IMR-90 (cell line): ENCODE data around the gene PATJ. TPM values are rescaled to one million over a fixed set of nuclear protein-coding genes. Genes with fewer than 3 reads are reported as not detected.
"Not testable (repeated sequence)": the region's sequence is repeated elsewhere in the genome, so short reads cannot be mapped to it uniquely, and the experiment has no call there.

Experiments
- ATAC-seq: fragments of 200-7000 bp; cut with Tn5 transposase; 2 replicates; pipeline ENCODE4 v1.9.1; 2020; ENCODE audit warnings: low read depth, mild to moderate bottlenecking, moderate library complexity
- BruUV-seq: library from RNA; stranded (reverse); fragments of 400-500 nt; replicated peaks from 2 replicates; lab custom pipeline; 2021; lab: Mats Ljungman, UMichigan
- CTCF ChIA-PET: fragments of 300-600 bp; formaldehyde crosslinking; extraction: SDS; loops from one replicate; lab custom pipeline; 2021; ENCODE audit warnings: antibody characterized with exemption; lab: Yijun Ruan, JAX
- POLR2A ChIA-PET: fragments of 300-600 bp; sonication (Branson Sonifier 250); formaldehyde crosslinking; loops from one replicate; lab custom pipeline; 2022; ENCODE audit warnings: antibody characterized with exemption; ENCODE audit not compliant: unreplicated experiment; lab: Charles Lee
- DNase-seq: peaks from one replicate; pipeline ENCODE4 v3.0.0; 2013
- H2AFZ ChIP-seq: replicated peaks from 2 replicates; pipeline ENCODE3; 2013; ENCODE audit warnings: low read length, mild to moderate bottlenecking; ENCODE audit not compliant: poor library complexity
- H2AK5ac ChIP-seq: 2 replicates; pipeline ENCODE4 v1.6.1; 2013; ENCODE audit warnings: low read depth, low read length, inconsistent platforms
- H2AK9ac ChIP-seq: replicated peaks from 2 replicates; pipeline ENCODE3; 2013; ENCODE audit warnings: mild to moderate bottlenecking, low read depth, low read length, moderate library complexity; ENCODE audit not compliant: poor library complexity
- H2BK120ac ChIP-seq: 2 replicates; pipeline ENCODE4 v1.6.1; 2013; ENCODE audit warnings: low read depth, low read length, inconsistent platforms
- H2BK15ac ChIP-seq: 3 replicates; pipeline ENCODE4 v1.6.1; 2013; ENCODE audit warnings: low read depth, low read length, inconsistent platforms
- H2BK20ac ChIP-seq: 2 replicates; pipeline ENCODE4 v1.6.1; 2013; ENCODE audit warnings: low read depth, mild to moderate bottlenecking, inconsistent platforms, low read length, moderate library complexity
- H2BK5ac ChIP-seq: 2 replicates; pipeline ENCODE4 v1.6.1; 2013; ENCODE audit warnings: mild to moderate bottlenecking, low read depth, low read length, inconsistent platforms; ENCODE audit not compliant: poor library complexity, severe bottlenecking
- H3K14ac ChIP-seq: replicated peaks from 2 replicates; pipeline ENCODE4 v1.6.1; 2013; ENCODE audit warnings: low read depth, low read length, inconsistent platforms
- H3K18ac ChIP-seq: 2 replicates; pipeline ENCODE4 v1.6.1; 2013; ENCODE audit warnings: low read depth, low read length, control low read depth
- H3K23ac ChIP-seq: 2 replicates; pipeline ENCODE4 v1.6.1; 2013; ENCODE audit warnings: low read depth, low read length, inconsistent platforms
- H3K27ac ChIP-seq: 2 replicates; pipeline ENCODE4 v1.5.1; 2013; ENCODE audit warnings: mild to moderate bottlenecking, control low read depth, low read length; ENCODE audit not compliant: insufficient read depth
- H3K27me3 ChIP-seq: 2 replicates; pipeline ENCODE4 v1.6.1; 2013; ENCODE audit warnings: low read length; ENCODE audit not compliant: control insufficient read depth, insufficient read depth
- H3K36me3 ChIP-seq: 2 replicates; pipeline ENCODE4 v1.6.1; 2013; ENCODE audit warnings: low read length, mixed read lengths; ENCODE audit not compliant: control insufficient read depth, insufficient read depth
- H3K4ac ChIP-seq: 2 replicates; pipeline ENCODE4 v1.6.1; 2013; ENCODE audit warnings: low read depth, low read length, inconsistent platforms
- H3K4me1 ChIP-seq: 2 replicates; pipeline ENCODE4 v1.6.1; 2013; ENCODE audit warnings: low read length, mixed read lengths; ENCODE audit not compliant: control insufficient read depth, insufficient read depth
- H3K4me2 ChIP-seq: 2 replicates; pipeline ENCODE4 v1.6.1; 2013; ENCODE audit warnings: low read depth, mild to moderate bottlenecking, control low read depth, low read length, moderate library complexity
- H3K4me3 ChIP-seq: 2 replicates; pipeline ENCODE4 v1.5.1; 2013; ENCODE audit warnings: low read depth, mild to moderate bottlenecking, control low read depth, low read length, moderate library complexity; ENCODE audit not compliant: insufficient read depth
- H3K56ac ChIP-seq: 2 replicates; pipeline ENCODE4 v1.6.1; 2013; ENCODE audit warnings: low read length, inconsistent platforms; ENCODE audit not compliant: insufficient read depth; ENCODE audit errors: extremely low read depth
- H3K79me1 ChIP-seq, 2 experiments: 2 replicates each; pipeline ENCODE4 v1.6.1; 2013; ENCODE audit warnings: low read length in 2 of 2, inconsistent platforms in 1 of 2, low read depth in 1 of 2
- H3K9ac ChIP-seq: 2 replicates; pipeline ENCODE4 v1.6.1; 2013; ENCODE audit warnings: low read depth, low read length, control low read depth
- H3K9me1 ChIP-seq: 2 replicates; pipeline ENCODE4 v1.6.1; 2013; ENCODE audit warnings: low read length, inconsistent platforms; ENCODE audit not compliant: insufficient read depth
- H3K9me3 ChIP-seq: 2 replicates; pipeline ENCODE4 v1.6.1; 2013; ENCODE audit warnings: low read length; ENCODE audit not compliant: control insufficient read depth, insufficient read depth
- H4K20me1 ChIP-seq: 2 replicates; pipeline ENCODE4 v1.6.1; 2013; ENCODE audit warnings: low read length, inconsistent platforms; ENCODE audit not compliant: insufficient read depth
- H4K5ac ChIP-seq: 2 replicates; pipeline ENCODE4 v1.6.1; 2013; ENCODE audit warnings: mild to moderate bottlenecking, low read depth, low read length, control low read depth
- H4K8ac ChIP-seq, 2 experiments: 2 replicates each; pipeline ENCODE4 v1.6.1; 2013; ENCODE audit warnings: low read depth in 2 of 2, low read length in 2 of 2, control low read depth in 1 of 2, inconsistent platforms in 1 of 2
- H4K91ac ChIP-seq: 2 replicates; pipeline ENCODE4 v1.6.1; 2013; ENCODE audit warnings: low read depth, low read length, inconsistent platforms; ENCODE audit not compliant: insufficient read depth
- WGBS, 2 experiments: methylation state at CpG; one replicate each; pipeline versions ENCODE4 v1.1.5 to v1.1.7; 2013; ENCODE audit warnings: missing lambda C conversion rate in 2 of 2; ENCODE audit not compliant: insufficient read length in 1 of 2; ENCODE audit errors: extremely low coverage in 2 of 2; 5-methylcytosine and 5-hydroxymethylcytosine counted together
- dilution Hi-C: fragments of 300-500 bp; cut with HindIII; formaldehyde crosslinking; loops from one replicate; pipeline ENCODE4 v1.14.3; 2018; ENCODE audit warnings: low sequenced_read_pairs; ENCODE audit not compliant: unreplicated experiment
- in situ Hi-C: fragments of 300-500 bp; cut with MboI; formaldehyde crosslinking; loops from 3 replicates; pipeline ENCODE4 v1.14.3; 2019; ENCODE audit warnings: low sequenced_read_pairs, inconsistent platforms, mixed read lengths
- intact Hi-C: fragments of 100-400 bp; cut with micrococcal nuclease; formaldehyde crosslinking; loops from 2 replicates; pipeline ENCODE4 v1.10.0; 2022
- polyA plus RNA-seq, 3 experiments: library from polyadenylated mRNA; depleted of rRNA; stranded (reverse); fragments of >200 nt; gene quantifications; 2 replicates each; pipeline ENCODE4 v1.2.3, GENCODE V29; 2012; ENCODE audit warnings: low replicate concordance in 1 of 3
- total RNA-seq: library from RNA; depleted of rRNA; stranded (reverse); fragments of >200 nt; gene quantifications from 2 replicates; pipeline ENCODE4 v1.2.3, GENCODE V29; 2012

The PATJ gene
- total and polyA plus RNA-seq, 2 of the 4 experiments (the other 2 are of a cell fraction): 2.0 to 3.4 TPM

DNA sequence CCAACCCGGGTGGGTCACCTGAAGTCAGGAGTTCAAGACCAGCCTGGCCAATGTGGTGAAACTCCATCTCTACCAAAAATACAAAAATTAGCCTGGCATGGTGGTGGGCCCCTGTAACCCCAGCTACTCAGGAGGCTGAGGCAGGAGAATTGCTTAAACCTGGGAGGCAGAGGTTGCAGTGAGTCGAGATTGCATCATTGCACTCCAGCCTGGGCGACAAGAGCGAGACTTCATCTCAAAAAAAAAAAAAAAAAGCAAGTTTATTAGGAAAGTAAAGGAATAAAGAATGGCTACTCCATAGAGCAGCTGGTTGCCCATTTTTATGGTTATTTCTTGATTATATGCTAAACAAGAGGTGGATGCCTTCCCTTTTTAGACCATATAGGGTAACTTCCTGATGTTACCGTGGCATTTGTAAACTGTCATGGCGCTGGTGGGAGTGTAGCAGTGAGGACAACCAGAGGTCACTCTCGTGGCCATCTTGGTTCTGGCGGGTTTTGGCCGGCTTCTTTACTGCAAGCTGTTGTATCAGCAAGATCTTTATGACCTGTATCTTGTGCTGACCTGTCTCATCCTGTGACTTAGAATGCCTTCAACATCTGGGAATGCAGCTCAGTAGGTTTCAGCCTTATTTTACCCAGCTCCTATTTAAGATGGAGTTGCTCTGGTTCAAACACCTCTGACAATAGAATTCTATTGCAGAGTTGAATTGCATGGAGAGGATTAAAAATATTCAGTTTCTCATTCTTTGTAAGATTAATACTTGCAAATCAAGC lies 224.4 kb downstream of the PATJ start:
- H3K56ac ChIP-seq, H2BK120ac ChIP-seq, H3K4me3 ChIP-seq, H3K27me3 ChIP-seq, H3K4me2 ChIP-seq, H4K8ac ChIP-seq, H3K79me1 ChIP-seq, H2BK5ac ChIP-seq, H2AFZ ChIP-seq, intact Hi-C loops, H2AK9ac ChIP-seq, H3K23ac ChIP-seq, H4K20me1 ChIP-seq, H2BK20ac ChIP-seq, POLR2A ChIA-PET, ATAC-seq, CTCF ChIA-PET, H3K4me1 ChIP-seq, H3K18ac ChIP-seq, H3K9me1 ChIP-seq, H2AK5ac ChIP-seq, dilution Hi-C loops, H3K27ac ChIP-seq, H4K91ac ChIP-seq, H4K5ac ChIP-seq, H3K36me3 ChIP-seq, H3K9me3 ChIP-seq, H2BK15ac ChIP-seq, DNase-seq, BruUV-seq, H3K4ac ChIP-seq, H3K14ac ChIP-seq, H3K9ac ChIP-seq, in situ Hi-C loops: not testable (repeated sequence)
- no CpG with 5 or more reads among the region's 9 CpGs for WGBS, 2 experiments
